A172 (cell line): Measurements from ENCODE around the gene PCA3. TPM values are rescaled to one million over a fixed set of nuclear protein-coding genes. Genes with fewer than 3 reads are reported as not detected.

Source experiments
- DNase-seq: peaks from one replicate; pipeline ENCODE4 v3.0.0-alpha.2; 2015; ENCODE audit warnings: low spot score
- total RNA-seq: library from RNA; depleted of rRNA; stranded (reverse); fragments of >200 nt; shearing (Covaris generic); gene quantifications from 2 replicates; pipeline ENCODE4 v1.2.3, GENCODE V29; 2014

The PCA3 gene
- total RNA-seq, 1 experiment from 2014 or later, result not detected

DNA sequence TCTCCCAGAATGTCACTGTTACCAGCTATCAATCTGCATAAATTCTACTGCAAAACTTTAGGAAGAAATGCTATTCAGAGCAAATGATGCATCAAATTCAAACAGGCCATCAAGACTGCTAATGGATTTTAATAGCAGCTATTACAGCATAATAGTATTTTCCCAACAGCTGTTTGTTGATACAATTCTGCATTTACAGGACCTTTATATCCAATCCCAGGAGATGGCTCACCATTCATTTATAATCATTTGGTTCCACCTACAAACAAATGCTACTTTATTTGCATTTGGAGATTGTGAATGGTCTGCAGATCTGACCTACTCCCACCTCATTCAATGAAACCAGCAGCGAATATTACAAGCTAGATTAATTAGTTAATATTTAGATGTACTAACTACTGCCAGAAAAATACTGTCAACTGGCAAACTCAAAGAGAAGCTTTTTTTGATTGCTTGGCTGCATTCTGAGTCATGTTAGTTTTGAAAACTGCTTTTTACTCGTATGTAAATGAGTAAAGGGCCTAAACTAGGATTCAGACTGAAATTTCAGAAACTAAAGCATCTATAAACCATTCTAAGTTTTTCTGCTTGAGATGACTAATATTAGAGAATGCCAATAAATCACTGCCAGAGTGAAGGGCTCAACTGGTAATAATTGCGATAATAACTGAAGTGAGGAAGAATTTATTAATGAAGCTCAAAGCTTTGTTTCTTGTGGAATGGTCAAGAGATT is 7.1 kb upstream of the PCA3 start:
- no peak for DNase-seq

DNA sequence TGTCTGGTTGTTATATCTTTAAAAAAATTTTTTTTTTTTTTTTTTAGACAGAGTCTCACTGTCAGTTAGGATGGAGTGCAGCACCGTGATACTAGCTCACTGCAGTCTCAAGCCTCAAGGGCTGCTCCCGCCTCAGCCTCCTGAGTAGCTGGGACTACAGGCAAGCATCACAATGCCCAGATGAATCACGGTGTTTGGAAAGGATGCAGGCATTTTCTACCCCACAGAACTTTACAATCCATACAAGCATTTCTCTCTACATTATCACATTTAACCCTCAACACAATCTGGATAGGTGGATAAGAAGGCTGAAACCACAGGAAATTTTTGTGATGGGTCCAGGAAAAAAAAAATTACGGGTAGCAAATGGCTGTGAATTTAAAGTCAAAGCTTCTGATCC is 5.8 kb upstream of the PCA3 start:
- no peak for DNase-seq

DNA sequence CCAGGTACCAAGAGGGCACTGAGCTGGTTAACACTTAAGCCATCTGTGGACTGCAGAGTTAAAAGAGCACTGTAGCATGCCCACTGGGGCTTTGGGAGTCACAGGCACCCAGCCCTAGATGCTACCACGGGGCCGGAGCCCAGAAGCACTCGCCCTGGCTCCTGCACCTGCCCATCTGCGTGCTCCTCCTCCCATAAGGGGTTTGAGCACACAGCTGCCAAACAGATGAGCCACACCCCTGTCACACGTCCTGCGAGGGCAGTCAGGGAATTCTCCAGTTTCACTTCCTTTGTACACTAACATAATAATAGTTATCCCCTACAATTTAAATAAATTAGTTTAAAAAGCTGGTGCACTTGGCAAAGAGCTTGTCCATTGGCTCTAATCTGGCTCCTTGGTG is 4.5 kb upstream of the PCA3 start:
- no peak for DNase-seq

DNA sequence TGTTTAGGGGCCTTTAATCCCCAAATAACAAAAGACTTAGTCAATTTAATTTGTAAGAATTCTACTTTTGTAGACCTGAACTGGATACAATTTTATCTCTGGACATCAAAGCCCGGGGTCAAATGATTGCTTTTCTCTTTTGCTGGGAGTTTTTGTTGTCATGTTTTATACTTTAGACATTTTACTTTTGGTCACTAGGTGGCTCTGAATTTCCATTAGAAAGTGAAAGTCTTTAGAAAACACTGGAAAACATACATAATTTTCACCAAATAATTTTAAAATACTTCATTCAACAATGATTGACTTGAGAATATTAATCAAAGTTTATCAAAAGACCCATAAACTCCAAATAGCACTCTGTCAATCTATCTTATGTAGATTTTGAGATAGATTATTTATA is 2.8 kb upstream of the PCA3 start:
- DNase-seq, result no peak

DNA sequence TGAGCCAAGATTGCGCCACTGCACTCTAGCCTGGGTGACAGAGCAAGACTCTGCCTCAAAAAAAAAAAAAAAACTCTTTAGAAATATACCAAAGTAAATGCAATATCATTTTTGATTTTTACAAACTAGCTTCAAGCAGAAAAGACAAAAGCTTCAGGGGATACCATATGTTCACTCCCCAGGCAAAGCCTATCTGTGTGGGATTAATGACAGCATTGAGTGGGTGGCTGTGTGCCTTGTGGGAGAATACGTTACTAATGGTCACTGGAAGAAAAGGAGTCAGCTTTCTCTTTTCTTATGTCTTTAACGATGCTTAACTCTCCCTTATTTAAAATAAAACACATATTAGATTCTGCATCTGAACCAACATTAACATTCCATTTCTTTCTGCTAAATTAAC is 1.9 kb downstream of the PCA3 start:
- no peak for DNase-seq

DNA sequence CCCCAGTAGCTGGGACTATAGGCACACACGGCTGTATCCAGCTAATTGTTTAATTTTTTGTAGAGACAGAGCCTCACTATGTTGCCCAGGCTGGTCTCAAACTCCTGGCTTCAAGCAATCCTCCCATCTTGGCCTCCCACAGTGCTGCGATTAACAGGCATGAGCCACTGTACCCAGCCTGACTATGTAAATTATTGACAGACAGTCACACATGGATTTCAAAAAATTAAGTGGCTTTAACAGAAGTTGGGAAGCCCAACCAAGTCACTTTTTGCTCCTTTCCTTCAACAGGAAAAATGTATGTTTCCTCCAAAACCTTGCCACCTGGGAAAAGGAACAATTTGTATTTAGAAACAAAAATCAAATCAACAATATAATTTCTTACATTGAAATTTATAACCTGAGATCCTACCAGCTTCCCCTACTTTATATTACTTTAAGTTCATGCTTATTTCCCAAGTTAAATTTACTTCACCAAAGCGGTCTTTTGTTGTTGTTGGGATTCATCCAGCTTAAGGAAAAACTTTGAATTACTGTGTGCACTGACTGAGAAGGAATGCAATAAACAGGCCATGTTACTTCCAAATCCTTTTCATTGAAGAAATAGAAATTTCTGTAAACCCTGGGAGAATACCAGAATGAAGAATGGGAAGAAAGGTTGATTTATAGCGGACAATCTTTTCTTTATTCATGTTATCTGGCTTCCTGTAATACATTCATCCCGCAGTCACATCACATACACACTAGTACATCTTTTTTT is 8.6 kb downstream of the PCA3 start:
- no peak for DNase-seq

DNA sequence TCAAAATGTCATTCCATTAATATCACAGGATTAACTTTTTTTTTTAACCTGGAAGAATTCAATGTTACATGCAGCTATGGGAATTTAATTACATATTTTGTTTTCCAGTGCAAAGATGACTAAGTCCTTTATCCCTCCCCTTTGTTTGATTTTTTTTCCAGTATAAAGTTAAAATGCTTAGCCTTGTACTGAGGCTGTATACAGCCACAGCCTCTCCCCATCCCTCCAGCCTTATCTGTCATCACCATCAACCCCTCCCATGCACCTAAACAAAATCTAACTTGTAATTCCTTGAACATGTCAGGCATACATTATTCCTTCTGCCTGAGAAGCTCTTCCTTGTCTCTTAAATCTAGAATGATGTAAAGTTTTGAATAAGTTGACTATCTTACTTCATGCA is 20.6 kb downstream of the PCA3 start:
- no peak for DNase-seq

DNA sequence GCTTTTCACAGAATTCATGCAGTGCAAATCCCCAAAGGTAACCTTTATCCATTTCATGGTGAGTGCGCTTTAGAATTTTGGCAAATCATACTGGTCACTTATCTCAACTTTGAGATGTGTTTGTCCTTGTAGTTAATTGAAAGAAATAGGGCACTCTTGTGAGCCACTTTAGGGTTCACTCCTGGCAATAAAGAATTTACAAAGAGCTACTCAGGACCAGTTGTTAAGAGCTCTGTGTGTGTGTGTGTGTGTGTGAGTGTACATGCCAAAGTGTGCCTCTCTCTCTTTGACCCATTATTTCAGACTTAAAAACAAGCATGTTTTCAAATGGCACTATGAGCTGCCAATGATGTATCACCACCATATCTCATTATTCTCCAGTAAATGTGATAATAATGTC is 21.3 kb downstream of the PCA3 start:
- no peak for DNase-seq

DNA sequence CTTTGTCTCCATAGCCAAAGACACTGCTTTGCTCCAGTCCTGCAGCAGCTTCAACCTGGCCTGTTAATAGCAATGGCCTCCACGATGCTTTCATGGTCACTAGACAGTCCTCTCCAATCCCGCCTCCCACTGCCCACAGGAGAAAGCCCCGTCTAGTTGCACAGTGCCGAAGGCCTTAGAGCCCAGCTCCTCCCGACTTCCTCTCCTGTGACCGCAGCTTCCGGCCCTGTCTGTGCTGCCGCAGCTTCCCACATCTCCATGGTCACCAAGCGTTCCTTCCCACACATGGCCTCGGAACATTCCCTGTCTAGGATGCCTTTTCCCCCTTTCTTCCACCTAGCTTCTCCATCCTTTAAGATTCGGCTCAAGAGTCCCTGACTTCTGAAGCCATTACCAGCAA is 23.4 kb downstream of the PCA3 start:
- DNase-seq, result no peak

DNA sequence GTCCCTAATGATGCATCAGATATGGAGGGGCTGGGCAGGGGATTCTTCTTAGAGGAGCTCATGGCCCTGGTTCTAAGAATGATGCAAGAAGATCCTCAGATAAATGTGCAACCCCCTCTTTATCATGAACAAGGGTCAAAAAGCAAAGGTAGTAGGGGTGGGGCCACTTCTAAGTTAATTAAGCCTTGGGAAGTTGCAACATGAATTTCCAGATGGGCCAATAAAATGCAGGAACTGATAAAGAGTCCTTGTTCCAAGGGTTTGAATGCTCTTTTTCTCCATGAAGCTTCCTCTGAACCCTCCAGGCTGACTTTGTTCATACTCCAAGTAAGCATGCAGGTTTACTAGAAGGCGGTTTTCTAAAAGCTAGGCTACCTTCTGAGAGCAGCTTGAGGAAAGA is 25.6 kb downstream of the PCA3 start:
- DNase-seq, result no peak

DNA sequence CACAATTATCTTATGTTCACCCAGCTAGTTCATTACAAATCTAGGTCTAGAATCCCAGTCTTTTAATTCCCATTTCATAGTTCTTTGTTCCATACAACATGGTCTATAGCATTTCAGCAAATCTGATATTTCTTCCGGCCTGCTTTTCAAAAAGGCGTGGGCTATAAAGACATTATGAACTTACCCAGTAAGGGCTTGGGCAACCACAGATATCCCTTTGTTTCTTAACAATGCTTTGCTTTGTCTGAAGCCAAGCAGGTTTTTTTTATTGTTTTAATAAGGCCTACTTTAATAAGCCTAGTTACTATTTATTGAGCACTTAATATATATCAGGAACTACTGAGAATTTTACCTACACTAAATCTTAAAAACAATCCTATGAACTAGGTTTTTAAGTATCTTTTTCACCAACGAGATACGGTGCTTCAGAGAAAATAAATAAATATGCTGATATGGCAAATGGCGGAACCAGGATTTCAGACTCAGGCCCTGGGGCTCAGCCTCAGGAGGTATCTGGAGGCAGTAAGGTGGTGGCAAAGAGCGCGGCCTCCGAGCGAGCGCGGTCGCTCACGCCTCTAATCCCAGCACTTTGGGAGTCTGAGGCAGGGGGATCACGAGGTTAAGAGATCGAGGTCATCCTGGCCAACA is 29.7 kb downstream of the PCA3 start:
- DNase-seq, result no peak

DNA sequence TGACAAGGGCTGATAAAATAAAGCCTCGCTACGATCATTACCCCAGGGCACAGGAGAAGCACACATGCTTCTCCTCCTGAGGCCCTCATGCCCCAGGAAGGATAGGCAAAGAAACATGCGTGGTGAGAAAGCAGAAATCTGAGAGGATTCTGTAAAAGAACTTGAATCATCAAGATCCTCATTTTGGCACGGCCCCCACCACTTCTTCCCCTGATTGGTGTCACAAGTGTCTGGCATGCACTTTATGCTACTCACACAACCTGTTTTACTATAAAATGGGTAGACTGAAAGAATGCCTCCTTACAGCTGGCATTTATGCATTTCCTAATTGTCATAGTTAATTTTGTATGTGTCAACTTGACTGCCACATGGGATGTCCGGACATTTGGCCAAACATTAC is 32.1 kb downstream of the PCA3 start:
- no peak for DNase-seq

DNA sequence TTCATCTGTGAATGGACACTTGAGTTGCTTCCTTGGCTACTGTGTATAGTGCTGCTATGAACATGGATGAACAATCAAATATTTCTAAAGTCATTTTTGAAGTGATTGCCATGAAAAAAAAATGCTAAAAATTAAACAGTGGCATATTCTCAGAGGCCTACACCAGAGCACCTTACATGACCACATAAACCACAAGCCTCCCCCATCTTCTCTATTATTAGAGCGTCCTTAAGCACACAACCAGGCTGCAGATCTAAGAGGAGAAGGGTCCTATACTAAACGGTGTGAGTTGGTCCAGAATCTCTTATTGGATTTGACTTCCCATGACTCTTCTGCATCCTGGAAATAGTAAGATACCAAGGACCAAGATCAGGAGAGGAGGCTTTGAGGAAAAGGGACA is 34.3 kb downstream of the PCA3 start:
- DNase-seq, result no peak

DNA sequence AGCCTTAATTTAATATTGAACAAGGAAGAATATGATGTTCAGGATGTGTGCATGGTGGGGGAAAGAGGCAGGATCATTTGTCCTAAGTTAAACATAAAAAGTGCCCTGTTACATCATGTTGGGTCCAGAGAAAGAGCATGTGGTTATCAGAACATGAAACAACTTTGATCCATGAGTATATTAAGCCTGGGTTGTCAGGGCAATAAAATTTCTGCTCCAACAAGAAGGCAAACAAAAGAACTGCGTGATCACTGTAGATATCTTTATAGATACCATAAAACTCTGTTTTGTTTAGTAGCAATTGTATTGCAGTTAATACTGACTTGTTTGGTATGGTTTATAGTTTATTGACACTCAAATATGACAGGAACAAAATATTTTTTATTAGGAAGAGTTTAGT is 35.2 kb downstream of the PCA3 start:
- no peak for DNase-seq

DNA sequence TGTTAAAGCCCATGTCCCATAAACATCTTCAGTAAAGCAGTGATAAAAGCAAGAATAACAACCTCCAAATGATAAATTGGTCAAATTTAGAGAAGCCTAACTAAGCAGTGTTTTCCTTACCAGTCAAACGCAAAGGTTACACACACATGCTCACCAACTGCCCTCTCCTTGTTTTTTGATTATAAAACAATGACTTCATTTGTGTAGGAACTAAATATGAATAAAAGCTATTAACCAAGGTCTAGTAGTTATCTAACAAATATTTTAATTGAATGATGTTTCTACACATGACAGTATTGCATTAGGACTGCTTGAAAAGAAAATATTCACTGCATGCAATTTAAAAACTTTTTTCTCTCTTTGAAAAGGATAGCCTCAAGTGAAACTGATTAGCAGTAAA is 36.7 kb downstream of the PCA3 start:
- no peak for DNase-seq

DNA sequence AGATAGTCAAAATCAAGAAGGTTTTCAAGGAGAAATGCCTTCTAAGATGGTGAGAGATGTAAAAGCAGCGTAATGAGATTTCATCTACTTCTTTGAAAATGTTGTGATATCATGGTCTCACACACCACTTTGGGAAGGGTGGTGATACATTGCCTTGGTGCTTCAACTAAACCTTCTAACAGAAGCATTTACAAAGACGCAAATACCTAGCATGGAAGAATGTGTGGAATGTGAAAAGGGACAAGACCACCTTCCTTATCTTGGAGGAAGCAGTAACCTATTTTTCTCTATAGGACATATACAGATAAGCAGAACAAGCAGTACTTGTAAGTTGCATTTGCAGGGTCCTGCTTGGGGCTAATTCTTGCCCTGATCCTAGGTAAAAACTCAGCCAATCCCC is 38.8 kb downstream of the PCA3 start:
- DNase-seq, result no peak

DNA sequence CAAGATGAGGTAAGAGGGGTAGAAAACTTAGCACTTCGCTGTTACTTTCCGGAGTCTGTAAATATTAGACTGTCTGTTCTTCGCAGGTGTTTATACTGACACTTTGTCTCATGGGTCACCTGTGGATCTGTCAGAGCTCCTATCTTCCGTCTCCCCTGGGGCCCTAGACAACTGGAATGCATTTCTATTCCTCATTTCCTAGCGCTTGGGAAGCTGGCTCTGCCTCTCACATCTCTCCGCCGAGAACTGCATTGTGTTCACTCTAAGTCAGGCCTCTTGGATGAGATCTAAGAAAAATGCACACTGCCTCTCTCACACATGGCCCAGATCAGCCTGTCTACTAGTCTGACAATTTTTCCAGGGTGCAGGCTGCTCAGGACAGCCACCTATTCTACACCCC is 39.5 kb downstream of the PCA3 start:
- DNase-seq, result no peak

DNA sequence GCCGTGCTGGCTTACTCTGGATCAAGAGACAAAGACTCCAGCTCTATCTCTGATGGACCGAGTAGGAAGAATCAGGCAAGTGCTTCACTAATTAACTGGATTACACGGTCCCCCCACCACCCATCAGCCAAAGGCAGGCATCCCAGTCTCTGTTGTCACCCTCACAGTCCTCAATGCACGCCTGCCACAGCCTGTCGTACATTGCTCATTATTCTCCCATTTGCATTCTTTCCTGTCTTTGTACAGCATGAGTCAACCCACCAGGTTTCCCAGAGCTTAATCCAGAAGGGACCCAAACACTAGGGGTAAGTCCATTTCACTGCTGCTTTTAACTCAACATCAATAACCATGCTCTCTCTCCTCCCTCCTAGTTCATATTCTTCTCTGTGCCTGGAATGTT is 44.4 kb downstream of the PCA3 start:
- no peak for DNase-seq

DNA sequence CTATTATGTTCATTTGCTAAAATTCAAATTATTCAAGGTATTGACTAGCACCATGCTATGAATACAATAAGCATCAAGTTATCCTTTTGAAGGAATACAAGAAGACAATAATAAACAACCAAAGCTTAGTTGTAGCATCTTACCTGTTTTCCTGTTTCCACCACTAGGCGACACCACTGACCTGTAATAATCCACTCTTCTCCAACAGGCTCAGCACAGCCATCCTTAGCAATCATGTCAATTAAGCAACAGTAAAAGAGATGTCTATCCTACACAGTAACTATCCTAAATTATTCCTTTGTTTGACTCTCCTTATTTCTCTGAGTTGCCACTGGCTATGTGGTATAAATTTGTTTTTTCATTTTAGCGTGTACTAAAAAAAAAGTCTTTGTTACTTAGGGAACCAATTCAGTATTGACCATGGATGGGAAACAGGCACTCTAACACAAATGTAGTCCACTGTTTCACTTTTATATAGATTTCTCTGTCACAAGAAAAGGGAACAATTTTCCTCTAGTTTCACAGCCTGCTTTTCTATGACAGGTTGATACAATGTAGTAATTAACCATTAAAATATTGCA is 46.2 kb downstream of the PCA3 start:
- peak; percentile 76 for DNase-seq

DNA sequence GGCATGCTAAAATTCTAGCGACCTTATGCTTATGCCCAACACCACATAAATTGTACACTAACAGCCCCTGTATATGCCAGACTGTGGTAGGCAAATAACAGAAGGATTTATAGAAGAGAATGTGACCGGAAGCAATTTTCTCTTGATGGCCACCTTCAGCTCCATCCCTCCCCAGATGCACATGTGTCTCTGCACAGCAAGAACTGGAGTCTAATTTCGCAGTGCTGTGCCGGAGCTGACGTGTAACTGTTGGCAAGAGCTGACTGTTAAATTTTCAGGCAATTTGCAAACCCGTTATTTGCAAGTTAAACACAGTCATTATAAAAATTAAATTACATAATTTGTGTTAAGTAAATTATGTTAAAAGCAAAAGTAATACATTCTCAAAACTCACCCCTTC is 48.4 kb downstream of the PCA3 start:
- DNase-seq, result no peak

DNA sequence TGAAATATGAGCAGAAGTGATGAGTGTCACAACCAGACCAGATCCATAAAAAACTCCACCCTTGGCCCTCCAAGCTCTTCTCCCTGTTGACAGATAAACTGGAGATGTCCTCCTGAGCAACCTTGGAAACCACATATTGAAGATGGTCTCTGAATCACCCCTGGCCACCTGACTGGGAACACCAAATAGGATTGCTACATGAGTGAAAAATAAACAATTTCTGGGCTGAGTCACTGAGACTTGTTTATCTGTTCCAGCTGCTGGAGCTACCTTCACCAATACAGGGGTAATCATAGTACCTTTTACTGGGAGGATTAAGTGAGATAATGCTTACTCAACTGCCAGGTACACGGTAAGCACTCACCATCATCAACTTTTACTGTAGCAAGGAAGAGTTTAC is 53.3 kb downstream of the PCA3 start:
- DNase-seq, result peak; percentile 86

DNA sequence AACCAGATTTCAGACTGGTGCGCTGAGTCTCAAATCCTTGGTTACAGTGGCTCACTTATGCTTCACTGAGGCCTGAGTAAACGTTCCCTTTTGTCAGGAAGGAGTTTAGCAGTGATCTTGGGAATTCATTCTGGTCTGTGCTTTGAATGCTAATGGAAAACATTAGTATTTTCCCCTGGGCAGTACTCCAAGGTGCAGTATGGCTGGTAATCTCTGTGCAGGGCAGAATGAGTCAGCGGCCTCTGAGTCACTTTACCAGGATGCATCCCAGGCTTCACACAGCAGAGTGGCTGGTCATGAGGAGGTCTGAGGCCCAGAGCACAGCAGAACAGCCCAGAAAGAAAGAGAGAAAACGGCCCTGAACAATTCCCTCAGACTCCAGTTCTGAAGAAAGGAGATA is 54.0 kb downstream of the PCA3 start:
- DNase-seq, result peak; percentile 99

DNA sequence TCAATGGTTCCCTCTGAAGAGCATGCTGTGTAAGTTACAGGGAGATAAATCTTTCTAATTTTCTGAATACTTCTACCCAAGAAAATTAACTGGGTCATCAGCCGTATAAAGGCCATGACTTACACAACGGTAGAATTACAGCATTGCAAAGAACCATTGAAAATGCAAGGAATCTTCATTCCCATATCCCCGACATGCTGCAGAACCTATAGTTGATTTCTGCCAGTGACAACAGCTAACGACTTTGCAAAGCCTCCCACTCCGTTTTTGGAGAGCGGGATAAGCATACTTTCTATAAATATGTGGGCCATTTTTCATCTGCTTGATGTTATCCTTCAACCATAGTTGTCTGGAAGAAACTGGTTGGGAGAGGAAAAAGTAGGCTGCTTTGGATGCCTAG is 56.2 kb downstream of the PCA3 start:
- no peak for DNase-seq
